ENCODE measurements around the gene SYT7.
"Not testable (repeated sequence)": the region's sequence is repeated elsewhere in the genome, so short reads cannot be mapped to it uniquely, and the experiment has no call there.

Gene SYT7

DNA sequence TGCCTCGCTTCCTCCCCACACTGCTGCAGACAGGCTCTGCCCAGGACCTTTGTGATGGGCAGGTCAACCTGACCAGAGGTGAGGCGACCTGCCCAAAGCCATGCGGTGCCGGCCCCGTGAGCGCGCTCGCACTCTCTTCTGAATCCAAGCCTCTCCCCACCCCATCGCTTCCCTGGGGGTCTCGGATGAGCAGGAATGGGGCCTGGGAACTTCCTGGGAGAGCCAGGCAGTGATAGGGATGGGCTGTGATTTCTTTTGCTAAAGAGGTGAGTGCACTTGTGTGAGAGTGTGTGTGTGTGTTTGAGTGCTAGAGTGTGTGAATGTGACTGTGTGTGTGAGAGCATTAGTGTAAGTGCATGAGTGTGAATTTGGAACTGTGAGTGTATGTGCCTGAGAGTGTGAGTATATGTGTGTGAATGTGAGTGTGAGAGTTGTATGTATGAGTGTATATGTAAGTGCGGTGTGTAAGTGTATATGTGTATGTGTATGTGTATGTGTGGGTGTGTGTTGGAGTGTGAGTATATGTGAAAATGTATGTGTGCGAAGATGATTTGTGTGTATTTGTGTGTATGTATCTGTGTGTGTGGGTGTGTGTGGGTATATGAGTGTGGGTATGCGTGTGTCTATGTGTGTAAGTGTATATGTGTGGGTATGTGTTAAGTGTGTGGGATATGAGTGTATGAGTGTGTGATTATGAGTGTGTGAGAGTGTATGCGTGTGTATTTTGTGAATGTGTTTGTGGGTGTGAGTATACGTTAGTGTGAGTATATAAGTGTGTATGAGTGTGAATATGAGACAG is 84.1 kb downstream of the SYT7 start:
- DNase-seq (ENCODE audit: low read depth) = no peak

DNA sequence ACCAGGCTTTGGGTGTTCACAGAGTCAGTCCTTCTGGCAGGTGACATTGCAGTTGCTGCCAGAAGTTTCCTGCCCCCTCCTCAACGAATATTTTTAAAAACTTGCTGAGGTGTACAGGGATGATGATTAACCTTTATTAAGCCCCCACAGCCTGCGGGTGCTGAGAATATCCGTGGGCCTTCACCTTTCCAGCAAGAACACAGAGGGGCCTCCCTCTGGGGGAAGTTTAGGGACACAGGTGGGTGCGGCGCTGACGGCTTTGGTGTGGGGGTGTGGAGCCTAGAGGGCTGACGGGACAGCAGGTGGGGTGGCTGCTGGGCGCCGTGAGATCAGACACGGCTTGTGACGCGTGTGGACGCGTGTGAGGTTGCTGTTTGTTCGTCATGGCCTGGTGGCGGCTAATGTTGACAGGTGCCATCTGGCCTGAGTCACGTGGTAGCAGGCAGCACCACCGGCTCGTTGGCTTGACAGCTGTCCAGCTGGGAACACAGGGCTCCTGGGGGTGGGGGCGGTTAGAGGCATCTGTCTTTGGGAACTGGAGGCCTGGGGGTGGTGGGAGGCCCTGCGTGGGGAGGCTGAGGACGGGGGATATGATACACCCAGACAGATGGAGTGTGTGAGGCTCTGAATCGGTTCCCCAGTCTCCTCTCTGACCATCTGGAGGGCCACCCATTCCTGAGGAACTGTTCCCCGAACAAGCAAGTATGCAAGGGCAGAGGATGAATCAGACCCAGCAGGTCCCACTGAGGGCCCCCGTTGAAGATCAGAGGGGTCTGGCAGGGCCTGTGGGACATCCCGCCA is 84.9 kb downstream of the SYT7 start:
- DNase-seq (ENCODE audit: low read depth) = no peak

DNA sequence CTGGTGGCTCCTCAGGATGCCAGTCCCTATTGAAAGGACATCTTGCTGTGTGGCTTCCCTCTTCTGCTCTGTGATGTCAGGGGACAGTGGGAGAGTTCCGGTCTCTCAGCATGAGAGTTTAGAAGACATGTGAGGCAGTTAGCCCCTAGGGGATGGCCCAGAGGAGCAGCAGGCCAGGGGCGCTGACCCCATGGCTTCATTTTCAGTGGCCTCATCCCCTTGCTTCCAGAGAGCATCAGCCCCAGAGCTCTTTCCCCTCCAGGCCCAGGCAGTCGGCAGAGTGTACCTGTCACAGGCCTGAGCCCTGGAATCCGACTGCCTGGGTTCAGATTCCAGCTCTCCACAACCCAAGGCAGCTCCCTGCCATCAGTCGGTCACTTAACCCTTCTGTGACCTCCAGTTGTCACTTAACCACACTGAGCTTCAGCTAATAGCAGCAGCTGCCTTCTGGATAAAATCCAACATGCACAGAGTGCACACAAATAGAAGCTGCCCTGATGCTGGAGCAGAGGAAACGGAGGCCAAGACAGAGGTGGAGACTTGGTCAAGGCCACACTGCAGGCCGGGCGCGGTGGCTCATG is 86.4 kb downstream of the SYT7 start:
- no peak for DNase-seq (ENCODE audit: low read depth)

DNA sequence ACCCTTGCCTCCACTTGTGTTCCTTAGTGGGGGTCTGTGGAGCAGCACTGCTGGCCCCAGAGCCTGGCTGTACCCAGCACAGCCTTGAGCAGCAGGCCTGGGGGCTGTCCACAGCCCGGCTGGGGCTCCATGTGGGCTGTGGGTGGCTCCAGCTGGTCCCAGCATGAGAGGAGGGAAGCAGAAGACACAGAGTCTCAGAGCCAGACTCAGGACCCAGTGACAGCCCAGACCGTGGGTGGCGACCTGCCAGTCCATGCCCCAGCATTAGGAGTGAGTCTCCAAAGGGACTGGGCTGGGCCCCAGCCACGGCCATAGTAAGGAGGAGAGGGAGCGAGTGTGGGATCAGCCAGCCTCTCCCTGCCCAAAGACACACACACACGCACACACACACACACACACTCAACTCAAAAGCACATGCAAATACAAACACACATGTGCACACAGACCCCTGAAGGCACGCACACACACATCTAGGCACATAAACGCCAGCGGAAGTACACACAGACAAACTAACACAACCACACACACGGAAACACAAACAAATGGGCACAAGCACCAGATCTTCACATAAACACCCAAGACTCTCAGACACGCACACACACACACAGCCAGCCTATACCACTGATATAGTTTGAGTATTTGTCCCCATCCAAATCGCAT is 89.0 kb downstream of the SYT7 start:
- DNase-seq (ENCODE audit: low read depth) = no peak

DNA sequence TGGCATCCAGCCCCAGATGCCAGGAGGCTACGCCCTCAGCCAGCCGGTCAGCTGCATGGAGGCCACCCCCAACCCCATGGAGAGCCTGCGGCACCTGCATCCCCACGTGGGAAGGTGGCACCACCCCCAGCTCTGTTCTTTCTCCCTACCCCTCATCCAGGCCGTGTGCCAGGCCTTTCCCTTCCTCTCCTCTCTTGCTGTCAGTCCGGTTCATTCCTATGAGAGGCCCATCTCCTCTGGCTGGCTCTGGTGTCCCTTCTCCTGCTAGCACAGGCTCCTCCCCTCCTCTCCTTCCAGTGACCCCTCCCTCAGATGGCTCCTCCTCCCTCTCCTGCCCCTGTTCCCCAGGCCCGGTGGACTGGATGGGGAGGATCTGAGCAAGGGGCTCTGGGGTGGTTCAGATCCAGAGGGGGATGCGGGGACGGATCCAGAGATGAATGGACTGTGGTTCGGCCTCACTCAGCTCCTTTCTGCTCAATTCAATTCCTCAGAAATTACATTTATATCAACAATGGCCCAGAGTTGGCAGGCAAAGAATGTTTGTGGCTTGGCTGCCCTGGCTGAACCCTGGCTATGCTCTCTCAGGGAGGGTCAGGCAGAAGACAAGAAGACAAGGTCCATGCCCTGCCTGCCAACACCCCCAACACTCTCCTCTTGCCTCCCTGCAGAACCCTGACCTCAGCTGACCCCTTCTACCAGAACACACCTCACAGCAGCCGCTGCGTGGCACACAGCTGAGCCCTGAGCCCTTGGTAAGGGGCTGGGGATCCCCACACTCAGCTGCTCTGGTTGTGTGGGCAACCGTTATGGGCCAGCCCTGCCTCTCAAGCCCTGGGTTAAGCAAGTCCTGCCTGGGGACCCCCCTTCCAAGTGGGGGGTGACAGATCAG is 90.8 kb downstream of the SYT7 start:
- no peak for DNase-seq (ENCODE audit: low read depth)

GRCh38 chr11:61488651-61489291 is 92.1 kb downstream of the SYT7 start:
- no peak for DNase-seq (ENCODE audit: low read depth)

DNA sequence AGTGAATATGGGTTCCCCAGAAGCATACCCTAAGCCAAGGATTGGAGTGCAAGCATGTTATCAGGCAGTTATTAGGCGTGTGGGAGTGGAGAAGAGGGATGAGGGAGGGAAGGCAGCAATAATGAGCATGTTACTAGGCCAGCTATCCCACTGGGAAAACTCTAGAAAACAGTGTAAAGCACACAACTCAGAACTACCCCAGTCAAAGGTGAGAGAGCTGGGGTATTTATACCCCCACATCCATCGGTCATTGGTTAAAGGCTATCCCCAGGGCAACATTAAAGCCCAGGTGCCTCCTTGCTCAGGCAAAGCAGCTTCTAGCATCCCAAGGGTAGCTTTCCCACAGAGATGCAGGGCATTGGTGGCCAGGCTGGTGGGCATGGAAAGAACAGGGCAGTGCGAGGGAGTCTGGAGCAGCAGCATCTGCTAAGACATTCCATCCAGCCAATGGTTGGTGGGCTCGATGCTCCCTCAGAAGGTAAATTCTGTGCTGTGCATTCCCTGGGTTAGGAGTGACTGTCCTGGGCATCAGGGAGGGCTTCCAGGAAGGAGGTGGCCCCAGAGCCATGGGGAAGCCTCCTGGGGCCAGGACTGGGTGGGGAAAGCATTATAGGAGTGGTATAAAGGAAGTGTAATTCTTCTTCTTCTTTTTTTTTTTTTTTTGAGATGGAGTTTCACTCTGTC is 93.4 kb downstream of the SYT7 start:
- no peak for DNase-seq (ENCODE audit: low read depth)

DNA sequence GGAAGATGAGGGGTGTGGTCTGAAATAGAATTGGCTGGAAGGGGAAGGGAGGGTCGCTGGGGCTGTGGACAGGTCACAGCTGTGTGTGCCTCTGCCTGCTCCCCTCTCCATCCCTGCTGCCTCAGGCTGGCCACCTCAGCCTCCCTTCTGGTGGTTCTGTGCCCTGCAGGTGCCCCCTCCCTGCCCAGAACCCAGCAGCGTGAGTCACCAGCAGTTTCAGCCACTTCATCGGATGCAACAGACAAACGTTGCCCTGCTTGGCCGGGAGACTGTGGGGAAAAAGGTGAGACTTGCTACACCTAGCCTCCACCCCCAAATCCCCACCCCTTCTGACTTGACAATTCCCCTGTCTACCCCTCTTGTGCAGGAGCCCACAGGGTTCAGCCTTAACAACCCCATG is 94.1 kb downstream of the SYT7 start:
- DNase-seq (ENCODE audit: low read depth) = no peak

- DNase-seq (ENCODE audit: low read depth) = no peak
Observed at GRCh38 chr11:61486011-61486620, 94.8 kb downstream of the SYT7 start.

GRCh38 chr11:61485080-61485479 is 95.8 kb downstream of the SYT7 start:
- no peak for DNase-seq (ENCODE audit: low read depth)

GRCh38 chr11:61484541-61484940 is 96.3 kb downstream of the SYT7 start:
- DNase-seq (ENCODE audit: low read depth) = no peak

DNA sequence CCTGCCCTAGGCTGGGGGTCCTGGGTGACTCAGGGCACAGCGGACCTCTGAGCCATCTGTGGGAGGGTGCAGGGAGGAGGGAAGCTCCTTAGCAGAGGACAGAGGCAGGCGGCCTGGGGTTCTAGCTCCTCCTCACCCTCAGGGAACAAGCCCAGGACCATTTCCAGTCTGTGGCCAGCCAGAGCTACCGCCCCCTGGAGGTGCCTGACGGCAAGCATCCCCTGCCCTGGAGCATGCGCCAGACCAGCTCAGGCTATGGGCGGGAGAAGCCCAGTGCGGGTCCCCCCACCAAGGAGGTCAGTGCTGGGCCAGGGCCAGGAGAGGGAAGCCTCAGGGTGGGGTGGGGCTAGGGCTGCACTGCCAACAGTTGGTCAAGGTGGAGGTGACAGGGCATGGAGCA is 98.4 kb downstream of the SYT7 start:
- DNase-seq (ENCODE audit: low read depth) = no peak

DNA sequence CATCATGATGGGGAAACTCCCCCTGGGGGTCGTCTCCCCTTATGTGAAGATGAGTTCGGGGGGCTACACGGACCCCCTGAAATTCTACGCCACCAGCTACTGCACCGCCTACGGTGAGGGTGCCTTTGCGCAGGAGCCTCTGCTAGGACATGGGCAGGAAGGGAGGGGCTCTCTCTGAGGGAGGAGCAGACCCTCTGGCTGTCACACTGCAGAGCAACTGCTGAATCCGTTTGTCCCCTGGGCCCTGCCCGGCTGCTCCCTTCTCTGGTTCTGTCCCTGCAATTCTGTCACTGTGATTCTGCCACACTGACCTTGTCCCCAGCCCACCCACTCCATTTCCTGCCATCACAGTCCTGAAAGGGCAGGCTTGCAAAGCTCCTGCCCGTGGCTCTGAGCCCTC is 99.1 kb downstream of the SYT7 start:
- no peak for DNase-seq (ENCODE audit: low read depth)

DNA sequence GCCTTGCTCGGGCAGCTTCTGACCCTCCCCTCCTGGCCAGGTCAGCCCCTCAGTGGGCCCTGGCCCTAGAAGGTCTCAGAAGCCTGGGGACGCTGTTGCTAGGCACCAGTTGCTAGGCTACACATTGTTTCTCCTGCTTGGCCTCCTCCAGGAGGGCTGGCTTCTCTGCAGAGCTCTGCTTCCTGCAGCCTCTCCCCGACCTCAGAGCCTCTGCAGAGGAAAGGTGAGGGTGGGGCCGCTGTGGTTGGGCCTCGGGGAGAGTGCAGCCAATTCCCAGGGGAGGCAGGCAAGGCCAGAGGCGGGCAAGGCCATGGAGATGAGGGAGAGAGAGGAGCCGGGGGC is 99.9 kb downstream of the SYT7 start:
- no peak for DNase-seq (ENCODE audit: low read depth)

DNA sequence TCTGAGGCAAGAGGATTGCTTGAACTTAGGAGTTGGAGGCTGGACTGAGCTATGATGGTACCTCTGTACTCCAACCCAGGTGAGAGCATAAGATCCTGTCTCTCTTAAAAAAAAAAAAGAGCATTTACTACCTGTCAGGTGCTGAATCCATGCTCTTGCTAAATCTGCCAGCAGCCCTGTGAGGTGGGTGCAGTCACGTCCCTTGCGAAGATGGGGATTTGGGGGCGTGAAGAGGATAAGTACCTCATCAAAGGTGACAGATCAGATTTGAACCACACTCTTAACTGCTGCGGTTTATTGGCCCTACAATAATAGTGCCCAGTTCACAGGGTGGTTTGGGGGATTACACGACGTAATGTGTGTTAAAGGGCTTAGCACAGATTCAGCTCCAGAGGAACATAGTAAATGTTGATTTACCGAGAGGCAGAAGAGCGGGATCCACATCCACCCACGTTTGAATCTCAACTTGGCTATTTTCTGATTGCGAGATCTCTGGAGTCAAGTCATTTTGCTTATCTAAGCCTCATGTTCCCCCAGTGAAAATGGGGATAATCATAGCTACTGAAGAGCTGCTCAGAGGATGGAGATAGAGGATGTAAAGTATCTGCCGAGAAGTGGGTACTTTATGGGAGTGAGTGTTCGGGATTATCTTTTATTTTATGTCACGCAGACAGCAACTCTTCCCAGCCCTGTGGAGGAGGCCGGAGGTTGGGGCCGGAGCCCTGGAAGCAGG is 100.4 kb downstream of the SYT7 start:
- DNase-seq (ENCODE audit: low read depth) = no peak

GRCh38 chr11:61479360-61480058 is 101.4 kb downstream of the SYT7 start:
- DNase-seq (ENCODE audit: low read depth) = not testable (repeated sequence)

DNA sequence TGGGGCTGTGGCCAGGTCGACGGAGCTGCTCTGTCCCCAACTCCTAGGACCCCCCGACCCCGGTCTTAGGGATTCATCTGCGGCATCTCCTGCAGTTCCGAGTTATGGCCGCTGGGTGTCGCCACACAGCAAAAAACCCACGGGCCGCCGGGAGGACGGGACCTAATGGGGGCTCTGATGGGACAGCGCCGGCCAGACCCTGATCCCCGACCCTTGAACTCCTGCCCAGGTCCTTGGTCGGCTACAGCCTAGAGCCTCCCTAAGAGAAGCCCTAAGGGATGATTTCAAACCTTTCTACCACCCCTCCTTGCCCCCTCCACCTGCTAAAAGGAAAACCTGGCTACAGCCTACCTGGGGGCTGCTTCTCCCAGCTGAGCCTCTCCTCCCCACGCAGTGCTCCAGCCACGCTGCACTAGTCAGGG is 103.1 kb downstream of the SYT7 start:
- DNase-seq (ENCODE audit: low read depth) = no peak

- no peak for DNase-seq (ENCODE audit: low read depth)
Observed at GRCh38 chr11:61477126-61477525, 103.8 kb downstream of the SYT7 start.

GRCh38 chr11:61476371-61476770 is 104.5 kb downstream of the SYT7 start:
- no peak for DNase-seq (ENCODE audit: low read depth)
